HepG2 (cell line): ENCODE data around the gene COL13A1. TPM values are rescaled to one million over a fixed set of nuclear protein-coding genes. Genes with fewer than 3 reads are reported as not detected.

Experiments
- ATAC-seq: fragments of 200-7000 bp; cut with Tn5 transposase; 3 replicates; pipeline ENCODE4 v1.9.1; 2020; ENCODE audit warnings: mild to moderate bottlenecking, moderate library complexity
- BruUV-seq: library from RNA; stranded (reverse); fragments of 400-500 nt; replicated peaks from 2 replicates; lab custom pipeline; 2021; lab: Mats Ljungman, UMichigan
- CTCF ChIA-PET: fragments of 300-600 bp; formaldehyde crosslinking; extraction: SDS; loops from one replicate; lab custom pipeline; 2021; ENCODE audit warnings: low total read pairs, inconsistent platforms, low intra/inter-chr PET ratio; lab: Yijun Ruan, JAX
- POLR2A ChIA-PET: fragments of 350-600 bp; sonication (Branson Sonifier 250); formaldehyde crosslinking; loops from one replicate; lab custom pipeline; 2020; ENCODE audit warnings: antibody characterized with exemption, inconsistent platforms; lab: Yijun Ruan, JAX
- DNase-seq: peaks from one replicate; pipeline ENCODE4 v3.0.0-alpha.2; 2015; ENCODE audit warnings: low spot score
- FAIRE-seq: peaks from 3 replicates; lab custom pipeline; 2011; peaks lifted over from hg19 to GRCh38; lab: Jason Lieb, UNC
- H2AFZ ChIP-seq: one replicate; pipeline ENCODE4 v1.6.1; 2011; ENCODE audit warnings: low read length, inconsistent platforms
- H3K27ac ChIP-seq: fragments of 300-600 bp; 3 replicates; pipeline ENCODE4 v1.8.0; 2011; ENCODE audit warnings: mixed run types, mild to moderate bottlenecking, mixed read lengths, low read length, inconsistent platforms; ENCODE audit not compliant: insufficient read depth; ENCODE audit errors: extremely low read length
- H3K27me3 ChIP-seq, 2 experiments: fragments of 200-600 bp in 1 of 2; 2 replicates in 1 of 2; 3 replicates in 1 of 2; pipeline versions ENCODE4 v1.6.0 to v1.8.0; 2011; ENCODE audit warnings: low read length in 2 of 2, mild to moderate bottlenecking in 2 of 2, moderate library complexity in 2 of 2, inconsistent platforms in 1 of 2; ENCODE audit not compliant: insufficient read depth in 2 of 2, control insufficient read depth in 1 of 2
- H3K36me3 ChIP-seq, 2 experiments: fragments of 200-600 bp in 1 of 2; replicated peaks in 1 of 2; 2 replicates in 1 of 2; 3 replicates in 1 of 2; pipeline versions ENCODE4 v1.5.1 to v1.8.0; 2011; ENCODE audit warnings: low read length in 2 of 2, inconsistent platforms in 1 of 2; ENCODE audit not compliant: insufficient read depth in 2 of 2, control insufficient read depth in 1 of 2
- H3K4me1 ChIP-seq: 2 replicates; pipeline ENCODE4 v1.5.1; 2012; ENCODE audit warnings: low read length, inconsistent platforms; ENCODE audit not compliant: insufficient read depth
- H3K4me2 ChIP-seq: 2 replicates; pipeline ENCODE4 v1.6.0; 2011; ENCODE audit warnings: low read depth, low read length, inconsistent platforms
- H3K4me3 ChIP-seq, 3 experiments: fragments of 200-600 bp in 1 of 3; sonication (generic), shearing (Covaris generic) in 1 of 3; replicated peaks in 1 of 3; 2 replicates each; pipeline ENCODE4 v1.5.1; 2011 to 2016; ENCODE audit warnings: low read length in 3 of 3, inconsistent platforms in 2 of 3, low read depth in 2 of 3, mild to moderate bottlenecking in 2 of 3, control low read depth in 1 of 3, mixed read lengths in 1 of 3; ENCODE audit not compliant: insufficient read depth in 1 of 3
- H3K79me2 ChIP-seq: one replicate; pipeline ENCODE4 v1.6.1; 2011; ENCODE audit warnings: low read length, inconsistent platforms; ENCODE audit not compliant: insufficient read depth
- H3K9ac ChIP-seq: 2 replicates; pipeline ENCODE4 v1.6.0; 2011; ENCODE audit warnings: mild to moderate bottlenecking, low read depth, low read length, inconsistent platforms; ENCODE audit not compliant: insufficient read depth
- H3K9me3 ChIP-seq: 2 replicates; pipeline ENCODE4 v1.5.1; 2012; ENCODE audit warnings: mild to moderate bottlenecking, low read length
- H4K20me1 ChIP-seq: 2 replicates; pipeline ENCODE4 v1.6.0; 2011; ENCODE audit warnings: inconsistent platforms, mild to moderate bottlenecking, low read length, moderate library complexity; ENCODE audit not compliant: insufficient read depth
- CREM ChIP-seq, 2 experiments: sonication (generic) in 1 of 2; formaldehyde crosslinking in 1 of 2; IDR thresholded peaks; 2 replicates each; pipeline versions ENCODE4 v1.4.0 to v1.6.1; 2016 to 2020; ENCODE audit warnings: antibody characterized with exemption in 1 of 2, mild to moderate bottlenecking in 1 of 2, missing genetic modification reagents in 1 of 2
- HNRNPK ChIP-seq: fragments of 200-400 bp; formaldehyde crosslinking; IDR thresholded peaks from 2 replicates; pipeline ENCODE4 v1.6.1; 2018; ENCODE audit warnings: low read length, low read depth, moderate library complexity, mild to moderate bottlenecking; ENCODE audit not compliant: poor library complexity, severe bottlenecking
- ISL2 ChIP-seq: sonication (generic); formaldehyde crosslinking; IDR thresholded peaks from 2 replicates; pipeline ENCODE4 v1.5.0; 2020; ENCODE audit warnings: missing genetic modification reagents
- MLLT10 ChIP-seq: sonication (generic); formaldehyde crosslinking; IDR thresholded peaks from 2 replicates; pipeline ENCODE4 v1.4.0; 2020; ENCODE audit warnings: missing genetic modification reagents
- PLRG1 ChIP-seq: fragments of 450-650 bp; conservative IDR thresholded peaks from 2 replicates; pipeline ENCODE4 v1.6.1; 2016
- SP5 ChIP-seq: IDR thresholded peaks from 2 replicates; pipeline ENCODE4 v1.6.1; 2016; ENCODE audit warnings: low read depth, borderline replicate concordance
- TOPORS ChIP-seq: sonication (generic); formaldehyde crosslinking; IDR thresholded peaks from 2 replicates; pipeline ENCODE4 v1.8.0; 2023; ENCODE audit warnings: mild to moderate bottlenecking, missing genetic modification reagents
- ZNF232 ChIP-seq: sonication (generic); formaldehyde crosslinking; IDR thresholded peaks from 2 replicates; pipeline ENCODE4 v1.4.0; 2020; ENCODE audit warnings: missing genetic modification reagents, borderline replicate concordance
- ZNF530 ChIP-seq: sonication (generic); formaldehyde crosslinking; IDR thresholded peaks from 2 replicates; pipeline ENCODE4 v1.5.0; 2020; ENCODE audit warnings: low read depth, mild to moderate bottlenecking, missing genetic modification reagents
- ZNF546 ChIP-seq: sonication (generic); formaldehyde crosslinking; conservative IDR thresholded peaks from 2 replicates; pipeline ENCODE4 v1.8.1; 2023; ENCODE audit warnings: mild to moderate bottlenecking, missing genetic modification reagents
- ZNF569 ChIP-seq: sonication (generic); formaldehyde crosslinking; IDR thresholded peaks from 2 replicates; pipeline ENCODE4 v1.5.0; 2020; ENCODE audit warnings: mild to moderate bottlenecking, missing genetic modification reagents, moderate library complexity, borderline replicate concordance
- ZNF737 ChIP-seq: sonication (generic); formaldehyde crosslinking; IDR thresholded peaks from 2 replicates; pipeline ENCODE4 v1.5.0; 2020; ENCODE audit warnings: missing genetic modification reagents, mild to moderate bottlenecking, borderline replicate concordance
- ZNF841 ChIP-seq: sonication (generic); formaldehyde crosslinking; IDR thresholded peaks from 2 replicates; pipeline ENCODE4 v1.8.1; 2023; ENCODE audit warnings: missing genetic modification reagents, borderline replicate concordance
- WGBS: methylation state at CpG from one replicate; pipeline ENCODE4 v1.1.6; 2017; ENCODE audit warnings: low lambda C conversion rate; 5-methylcytosine and 5-hydroxymethylcytosine counted together
- in situ Hi-C: cut with HindIII; loops from 2 replicates; pipeline ENCODE4 v1.10.0; 2017; ENCODE audit warnings: low pct_unique_long_range_greater_than_20kb; ENCODE audit not compliant: extremely low pct_ligation_motif_present
- intact Hi-C: fragments of 100-400 bp; cut with micrococcal nuclease; formaldehyde crosslinking; loops from one replicate; pipeline ENCODE4 v1.10.0; 2022; ENCODE audit not compliant: unreplicated experiment
- polyA plus RNA-seq, 8 experiments: library from polyadenylated mRNA; depleted of rRNA in 3 of 8; stranded (reverse) in 7 of 8; unstranded in 1 of 8; fragments of >200 nt; fragmentation: Illumina TruSeq in 4 of 8; extraction: Trizol in 4 of 8; gene quantifications; 2 replicates each; pipeline versions ENCODE4 v1.2.1 to v1.2.3, GENCODE V29; 2011 to 2016; ENCODE audit warnings: low read depth in 4 of 8, missing spikeins in 1 of 8, mixed read lengths in 1 of 8; ENCODE audit not compliant: insufficient read depth in 1 of 8
- total RNA-seq, 5 experiments: library from RNA; depleted of rRNA; stranded (reverse); fragments of >200 nt; fragmentation: Illumina TruSeq; extraction: Trizol; gene quantifications; 2 replicates each; pipeline ENCODE4 v1.2.3, GENCODE V29; 2016; ENCODE audit warnings: low read depth in 1 of 5
- TF ChIP-seq, protein P1 (sequence below): sonication (generic); formaldehyde crosslinking; IDR thresholded peaks from 2 replicates; pipeline ENCODE4 v1.5.0; 2020; ENCODE audit warnings: mild to moderate bottlenecking, missing genetic modification reagents
- TF ChIP-seq, protein P2 (sequence below): sonication (generic); formaldehyde crosslinking; IDR thresholded peaks from 2 replicates; pipeline ENCODE4 v1.5.1; 2020; ENCODE audit warnings: mild to moderate bottlenecking, missing genetic modification reagents, moderate library complexity

The COL13A1 gene
- total and polyA plus RNA-seq, 2 of the 13 experiments (the other 11 are each of a cell fraction or from before 2014, with no cell fraction given), result 0.07 TPM; not detected in 1

GRCh38 chr10:69867699-69868558, 66.2 kb downstream of the COL13A1 start:
- no peak overlapping the region for H2AFZ ChIP-seq
- CTCF ChIA-PET, result no interaction called here
- no peak overlapping the region for H3K4me3 ChIP-seq
- H3K79me2 ChIP-seq, result no peaks in the 10 kb centered on the region
- WGBS, result 52% methylated on average over 11 of the region's 13 CpGs
- no peaks in the 10 kb centered on the region for H3K9me3 ChIP-seq
- H3K9ac ChIP-seq, result no peak overlapping the region
- peaks cover 0 to 66% of the 10 kb centered on the region in 2 experiments; a peak in 3 of 5 replicates for H3K27me3 ChIP-seq
- H3K27ac ChIP-seq, result no peak overlapping the region
- TF ChIP-seq MLLT10 (CRISPR knock-in tag) (no peak), CREM (IDR thresholded peaks at IDR 0.05) (no peak), CREM (CRISPR knock-in tag; IDR thresholded peaks at IDR 0.05) (no peak)
- no peaks in the 10 kb centered on the region for H3K4me1 ChIP-seq
- H4K20me1 ChIP-seq, result no peaks in the 10 kb centered on the region
- in situ Hi-C loops, result no loop called here
- no TSS peak for BruUV-seq
- no peak overlapping the region for H3K4me2 ChIP-seq
- intact Hi-C loops, result no loop called here
- no peak for FAIRE-seq
- H3K36me3 ChIP-seq, result no peaks in the 10 kb centered on the region
- no peak for DNase-seq
- POLR2A ChIA-PET, result no interaction called here
- ATAC-seq, result no peak

DNA sequence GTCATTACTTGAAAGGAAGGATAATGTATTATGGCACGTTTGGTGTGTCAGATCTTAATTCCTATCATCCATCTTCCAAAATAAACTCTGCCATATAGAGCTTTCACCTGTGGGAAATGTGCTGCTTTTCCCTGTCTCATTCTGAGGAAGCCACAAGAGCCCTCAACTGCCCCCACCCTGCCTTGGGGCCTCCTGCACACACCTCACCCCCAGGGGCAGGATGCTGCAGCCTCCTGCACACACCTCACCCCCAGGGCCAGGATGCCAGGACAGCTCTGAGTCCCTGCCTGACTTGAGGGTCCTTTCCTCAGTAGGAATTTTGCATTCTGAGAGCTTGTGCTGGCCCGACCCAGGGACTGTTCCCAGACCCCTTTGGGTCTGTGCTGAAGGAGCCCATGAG, 67.1 kb downstream of the COL13A1 start:
- Histone ChIP-seq H3K9ac (no peak overlapping the region), H3K4me2 (no peak overlapping the region)
- no peak for TF ChIP-seq TOPORS (CRISPR knock-in tag)
- no peak for TF ChIP-seq ZNF530 (CRISPR knock-in tag)
- TF ChIP-seq ZNF737 (CRISPR knock-in tag), result no peak
- TF ChIP-seq ZNF569 (CRISPR knock-in tag), result no peak
- TF ChIP-seq ZNF841 (CRISPR knock-in tag), result no peak
- TF ChIP-seq PLRG1, result no peak
- no peak for TF ChIP-seq HNRNPK
- no peak for TF ChIP-seq ISL2 (CRISPR knock-in tag)
- TF ChIP-seq, protein P1, sequence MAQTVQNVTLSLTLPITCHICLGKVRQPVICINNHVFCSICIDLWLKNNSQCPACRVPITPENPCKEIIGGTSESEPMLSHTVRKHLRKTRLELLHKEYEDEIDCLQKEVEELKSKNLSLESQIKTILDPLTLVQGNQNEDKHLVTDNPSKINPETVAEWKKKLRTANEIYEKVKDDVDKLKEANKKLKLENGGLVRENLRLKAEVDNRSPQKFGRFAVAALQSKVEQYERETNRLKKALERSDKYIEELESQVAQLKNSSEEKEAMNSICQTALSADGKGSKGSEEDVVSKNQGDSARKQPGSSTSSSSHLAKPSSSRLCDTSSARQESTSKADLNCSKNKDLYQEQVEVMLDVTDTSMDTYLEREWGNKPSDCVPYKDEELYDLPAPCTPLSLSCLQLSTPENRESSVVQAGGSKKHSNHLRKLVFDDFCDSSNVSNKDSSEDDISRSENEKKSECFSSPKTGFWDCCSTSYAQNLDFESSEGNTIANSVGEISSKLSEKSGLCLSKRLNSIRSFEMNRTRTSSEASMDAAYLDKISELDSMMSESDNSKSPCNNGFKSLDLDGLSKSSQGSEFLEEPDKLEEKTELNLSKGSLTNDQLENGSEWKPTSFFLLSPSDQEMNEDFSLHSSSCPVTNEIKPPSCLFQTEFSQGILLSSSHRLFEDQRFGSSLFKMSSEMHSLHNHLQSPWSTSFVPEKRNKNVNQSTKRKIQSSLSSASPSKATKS, result no peak
- no peak for TF ChIP-seq ZNF232
- TF ChIP-seq ZNF546 (CRISPR knock-in tag), result no peak
- TF ChIP-seq, protein P2, sequence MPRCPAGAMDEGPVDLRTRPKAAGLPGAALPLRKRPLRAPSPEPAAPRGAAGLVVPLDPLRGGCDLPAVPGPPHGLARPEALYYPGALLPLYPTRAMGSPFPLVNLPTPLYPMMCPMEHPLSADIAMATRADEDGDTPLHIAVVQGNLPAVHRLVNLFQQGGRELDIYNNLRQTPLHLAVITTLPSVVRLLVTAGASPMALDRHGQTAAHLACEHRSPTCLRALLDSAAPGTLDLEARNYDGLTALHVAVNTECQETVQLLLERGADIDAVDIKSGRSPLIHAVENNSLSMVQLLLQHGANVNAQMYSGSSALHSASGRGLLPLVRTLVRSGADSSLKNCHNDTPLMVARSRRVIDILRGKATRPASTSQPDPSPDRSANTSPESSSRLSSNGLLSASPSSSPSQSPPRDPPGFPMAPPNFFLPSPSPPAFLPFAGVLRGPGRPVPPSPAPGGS, result no peak
- TF ChIP-seq SP5 (CRISPR knock-in tag), result no peak

More for the DNA sequence above, 67.1 kb downstream of the COL13A1 start:
- CTCF ChIA-PET, result no interaction called here
- no peaks in the 10 kb centered on the region for H3K4me1 ChIP-seq
- intact Hi-C loops, result no loop called here
- H3K4me3 ChIP-seq, result no peak overlapping the region
- no peaks in the 10 kb centered on the region for H3K36me3 ChIP-seq
- peaks cover 0 to 67% of the 10 kb centered on the region in 2 experiments; a peak in 3 of 5 replicates for H3K27me3 ChIP-seq
- DNase-seq (no peak), FAIRE-seq (no peak), ATAC-seq (no peak)
- in situ Hi-C loops, result no loop called here
- H3K27ac ChIP-seq, result no peak overlapping the region
- no peaks in the 10 kb centered on the region for H3K79me2 ChIP-seq
- 0% methylated on average over 1 of the region's 2 CpGs for WGBS
- no peaks in the 10 kb centered on the region for H4K20me1 ChIP-seq
- POLR2A ChIA-PET, result no interaction called here
- no peaks in the 10 kb centered on the region for H3K9me3 ChIP-seq
- BruUV-seq, result no TSS peak
- no peak overlapping the region for H2AFZ ChIP-seq
